Activated CD8-positive, alpha-beta T cell treated with anti-CD3 and anti-CD28 coated beads for 36 hours (primary cell): Measurements from ENCODE around the gene GPR18. TPM values are rescaled to one million over a fixed set of nuclear protein-coding genes. Genes with fewer than 3 reads are reported as not detected.
A peak's percentile ranks its signal among the peaks of the same experiment; 100 is the strongest.

Source experiments
- ATAC-seq: fragments of 200-7000 bp; cut with Tn5 transposase; one replicate; pipeline ENCODE4 v1.10.0; 2021; ENCODE audit warnings: mild to moderate bottlenecking, moderate library complexity
- CTCF ChIA-PET: fragments of 350-600 bp; sonication (Branson Sonifier 250); formaldehyde crosslinking; loops from one replicate; lab custom pipeline; 2021; ENCODE audit warnings: antibody characterized with exemption; lab: Charles Lee
- POLR2A ChIA-PET: fragments of 350-600 bp; sonication (Branson Sonifier 250); formaldehyde crosslinking; loops from one replicate; lab custom pipeline; 2021; ENCODE audit warnings: antibody characterized with exemption; lab: Charles Lee
- DNase-seq: peaks from one replicate; pipeline ENCODE4 v3.0.0-alpha.2; 2020
- H3K27ac Mint-ChIP-seq: one replicate; pipeline ENCODE4 v1.8.0; 2021; ENCODE audit warnings: mild to moderate bottlenecking, mixed read lengths
- H3K27me3 Mint-ChIP-seq: one replicate; pipeline ENCODE4 v1.8.0; 2021; ENCODE audit warnings: mixed read lengths
- H3K36me3 Mint-ChIP-seq: one replicate; pipeline ENCODE4 v1.8.0; 2021; ENCODE audit warnings: low read depth, mixed read lengths
- H3K4me1 Mint-ChIP-seq: one replicate; pipeline ENCODE4 v1.8.0; 2021; ENCODE audit warnings: low read depth, mixed read lengths
- H3K4me3 Mint-ChIP-seq: one replicate; pipeline ENCODE4 v1.8.0; 2021; ENCODE audit warnings: mild to moderate bottlenecking, moderate library complexity, mixed read lengths
- H3K9me3 Mint-ChIP-seq: one replicate; pipeline ENCODE4 v1.8.0; 2021; ENCODE audit warnings: mixed read lengths
- CTCF ChIP-seq: fragments of 200-600 bp; IDR thresholded peaks from one replicate; pipeline ENCODE4 v1.8.0; 2022; ENCODE audit warnings: antibody characterized with exemption, mild to moderate bottlenecking
- intact Hi-C: fragments of 100-400 bp; cut with micrococcal nuclease; formaldehyde crosslinking; loops from one replicate; pipeline ENCODE4 v1.10.0; 2022
- total RNA-seq, 2 experiments: library from RNA; stranded (reverse); gene quantifications; one replicate each; pipeline ENCODE4 v1.2.3, GENCODE V29; 2021

Gene GPR18
- 10 to 100 TPM; 11.4 to 11.6 TPM for total RNA-seq

GRCh38 chr13:99258210-99258860 lies at the start of gene GPR18:
Gene GPR18, minus strand, starts transcription at chr13:99258379. Its CDS starts 2,507 bp downstream, at chr13:99255872.
- Mint-ChIP-seq H3K27me3 (no peaks in the 10 kb centered on the region), H3K4me1 (peaks cover 66% of the 10 kb centered on the region), H3K27ac (peak within 1 kb of the TSS; percentile 98), H3K9me3 (no peaks in the 10 kb centered on the region), H3K4me3 (peak within 1 kb of the TSS; percentile 84), H3K36me3 (peaks cover 46% of the 10 kb centered on the region)
- ATAC-seq (peak; percentile 74), DNase-seq (peak; percentile 66)
- POLR2A ChIA-PET, result interaction anchor here (0.6 to 2.0 kb wide), 11 partner anchors 9 to 84 kb away, joined by 3 to 22 read pairs (median 3); partner anchors contain the start of gene UBAC2
- CTCF ChIA-PET, result interaction anchor here (0.7 to 4.1 kb wide), 11 partner anchors 10 to 167 kb away, joined by 3 to 44 read pairs (median 4); partner anchors contain the start of gene UBAC2
- TF ChIP-seq CTCF, result no peak
- intact Hi-C loops, result loop anchor here (2.0 to 5.0 kb wide), 2 partner anchors 41 to 54 kb away; no protein-coding TSS in a partner anchor

GRCh38 chr13:99307648-99308339 lies 49.6 kb upstream of the GPR18 start:
- POLR2A ChIA-PET, result interaction anchor here (0.7 to 2.8 kb wide), 11 partner anchors 8 to 127 kb away, joined by 3 to 11 read pairs (median 4); no protein-coding TSS in a partner anchor
- Mint-ChIP-seq H3K9me3 (no peaks in the 10 kb centered on the region), H3K36me3 (peaks cover 50% of the 10 kb centered on the region), H3K27ac (peak overlapping the region; percentile 93), H3K4me1 (peaks cover 85% of the 10 kb centered on the region), H3K27me3 (no peaks in the 10 kb centered on the region), H3K4me3 (peak overlapping the region; percentile 76)
- CTCF ChIA-PET, result interaction anchor here (0.9 to 4.2 kb wide), 14 partner anchors 8 to 279 kb away, joined by 3 to 29 read pairs (median 5); no protein-coding TSS in a partner anchor
- DNase-seq (peak; percentile 86), ATAC-seq (peak; percentile 86)
- intact Hi-C loops, result loop anchor here (10.0 kb wide), 1 partner anchor 127 kb away; no protein-coding TSS in a partner anchor
- TF ChIP-seq CTCF, result no peak

- intact Hi-C loops, result loop anchor here (10.0 kb wide), 1 partner anchor 128 kb away; no protein-coding TSS in a partner anchor
- H3K9me3 Mint-ChIP-seq, result no peaks in the 10 kb centered on the region
- H3K36me3 Mint-ChIP-seq, result peaks cover 46% of the 10 kb centered on the region
- peaks cover 85% of the 10 kb centered on the region for H3K4me1 Mint-ChIP-seq
- ChIA-PET CTCF (interaction anchor here (0.7 to 4.2 kb wide), 11 partner anchors 10 to 279 kb away, joined by 3 to 29 read pairs (median 5); no protein-coding TSS in a partner anchor), POLR2A (interaction anchor here (0.6 to 2.8 kb wide), 8 partner anchors 7 to 126 kb away, joined by 3 to 11 read pairs (median 3); no protein-coding TSS in a partner anchor)
- TF ChIP-seq CTCF, result no peak
- H3K27me3 Mint-ChIP-seq, result no peaks in the 10 kb centered on the region
- H3K27ac Mint-ChIP-seq, result peak within 1 kb of the TSS; percentile 93
- peak within 1 kb of the TSS; percentile 76 for H3K4me3 Mint-ChIP-seq
- ATAC-seq (peak; percentile 62), DNase-seq (no peak)
These were observed 49.1 kb upstream of the GPR18 start, which contains the start of gene GPR183 for GRCh38 chr13:99307247-99307646. Gene GPR183, minus strand, starts transcription at chr13:99307399. Its CDS starts 11,254 bp downstream, at chr13:99296145.

- ATAC-seq (no peak), DNase-seq (no peak)
- peaks cover 41% of the 10 kb centered on the region for H3K36me3 Mint-ChIP-seq
- H3K27me3 Mint-ChIP-seq, result no peaks in the 10 kb centered on the region
- peak overlapping the region; percentile 93 for H3K27ac Mint-ChIP-seq
- H3K4me1 Mint-ChIP-seq, result peaks cover 79% of the 10 kb centered on the region
- POLR2A ChIA-PET, result interaction anchor here (0.7 to 2.8 kb wide), 5 partner anchors 17 to 166 kb away, joined by 3 to 11 read pairs (median 3); no protein-coding TSS in a partner anchor
- TF ChIP-seq CTCF, result no peak
- intact Hi-C loops, result loop anchor here (10.0 kb wide), 1 partner anchor 129 kb away; no protein-coding TSS in a partner anchor
- CTCF ChIA-PET, result interaction anchor here (1.4 to 4.2 kb wide), 5 partner anchors 8 to 52 kb away, joined by 4 to 29 read pairs (median 8); no protein-coding TSS in a partner anchor
- H3K9me3 Mint-ChIP-seq, result no peaks in the 10 kb centered on the region
- peak overlapping the region; percentile 76 for H3K4me3 Mint-ChIP-seq
These were observed 47.4 kb upstream of the GPR18 start for GRCh38 chr13:99305566-99305965.
